ENCODE results near the gene PM20D2.

PM20D2 gene

GRCh38 chr6:89212472-89212871 lies 66.6 kb downstream of the PM20D2 start:
- H3K36me3 ChIP-seq (ENCODE audit: control insufficient read depth, insufficient read depth, low read length), result no peaks in the 10 kb centered on the region
- H2AFZ ChIP-seq, result no peak overlapping the region
- H3K9me3 ChIP-seq (ENCODE audit: control insufficient read depth, low read length), result no peaks in the 10 kb centered on the region
- no peaks in the 10 kb centered on the region for H3K4me1 ChIP-seq
- no peak overlapping the region for H3K4me3 ChIP-seq (ENCODE audit: low read depth, low read length)
- no peaks in the 10 kb centered on the region for H3K27me3 ChIP-seq (ENCODE audit: control insufficient read depth, insufficient read depth, low read length)
- no peak overlapping the region for H3K9ac ChIP-seq
- no peak overlapping the region for H3K27ac ChIP-seq
- no peaks in the 10 kb centered on the region for H3K79me2 ChIP-seq
- no peak for TF ChIP-seq CTCF (IDR thresholded peaks at IDR 0.05)
- no peak overlapping the region for H3K4me2 ChIP-seq (ENCODE audit: low read length)

- Histone ChIP-seq H3K79me2 (no peaks in the 10 kb centered on the region), H3K4me1 (no peaks in the 10 kb centered on the region)
These were observed 68.3 kb downstream of the PM20D2 start for GRCh38 chr6:89214197-89214596.

More at GRCh38 chr6:89214197-89214596, 68.3 kb downstream of the PM20D2 start:
- Histone ChIP-seq H3K9ac (no peak overlapping the region), H3K4me2 (ENCODE audit: low read length) (no peak overlapping the region), H3K27me3 (ENCODE audit: control insufficient read depth, insufficient read depth, low read length) (no peaks in the 10 kb centered on the region), H3K9me3 (ENCODE audit: control insufficient read depth, low read length) (no peaks in the 10 kb centered on the region), H2AFZ (no peak overlapping the region), H3K36me3 (ENCODE audit: control insufficient read depth, insufficient read depth, low read length) (no peaks in the 10 kb centered on the region), H3K27ac (no peak overlapping the region), H3K4me3 (ENCODE audit: low read depth, low read length) (no peak overlapping the region)
- TF ChIP-seq CTCF (IDR thresholded peaks at IDR 0.05), result no peak
